ENCODE data around the gene MKKS.
"Not testable (repeated sequence)": the region's sequence is repeated elsewhere in the genome, so short reads cannot be mapped to it uniquely, and the experiment has no call there.

MKKS gene

DNA sequence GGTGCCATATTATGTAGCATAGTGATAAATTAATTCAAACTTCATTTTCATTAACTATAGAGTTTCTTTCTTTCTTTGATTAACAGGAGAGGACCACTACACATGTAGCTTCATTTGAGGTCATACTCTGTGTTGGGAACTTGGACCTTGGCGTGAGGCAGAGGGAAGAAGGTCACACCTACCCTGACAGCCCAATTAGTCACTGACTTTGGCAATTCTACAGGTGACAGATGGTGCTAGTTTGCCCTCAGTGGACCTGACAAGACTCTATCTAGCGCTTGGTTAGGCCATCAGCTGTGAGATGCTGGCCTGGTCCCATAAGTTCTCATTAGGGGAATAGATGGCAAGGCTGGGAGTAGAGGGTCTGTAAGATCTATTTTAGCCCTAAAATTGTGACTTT lies 15.2 kb upstream of the MKKS start:
- DNase-seq, result no peak

- DNase-seq, result no peak
Observed at GRCh38 chr20:10448270-10449156, 14.5 kb upstream of the MKKS start.

DNA sequence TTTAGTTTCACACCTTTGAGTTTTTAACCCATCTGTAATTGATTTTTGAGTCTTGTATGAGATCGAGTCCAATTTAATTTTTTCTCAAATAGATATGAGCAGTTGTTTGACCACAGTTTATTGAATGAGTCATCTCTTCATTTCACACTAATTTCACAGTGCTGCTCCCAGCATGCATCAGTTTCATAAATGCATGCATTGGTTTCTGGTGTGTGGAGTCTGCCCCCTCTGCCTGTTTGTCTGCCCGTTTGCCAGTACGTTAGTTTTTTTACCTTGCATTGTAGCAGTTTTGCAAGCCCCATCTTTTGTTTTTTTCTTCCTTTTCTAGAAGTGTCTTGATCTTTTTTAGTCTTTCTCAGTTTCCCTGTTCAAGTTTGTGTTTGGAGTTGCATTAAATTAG lies 13.0 kb upstream of the MKKS start:
- DNase-seq, result peak in 1 of 56 donors; percentile 8

DNA sequence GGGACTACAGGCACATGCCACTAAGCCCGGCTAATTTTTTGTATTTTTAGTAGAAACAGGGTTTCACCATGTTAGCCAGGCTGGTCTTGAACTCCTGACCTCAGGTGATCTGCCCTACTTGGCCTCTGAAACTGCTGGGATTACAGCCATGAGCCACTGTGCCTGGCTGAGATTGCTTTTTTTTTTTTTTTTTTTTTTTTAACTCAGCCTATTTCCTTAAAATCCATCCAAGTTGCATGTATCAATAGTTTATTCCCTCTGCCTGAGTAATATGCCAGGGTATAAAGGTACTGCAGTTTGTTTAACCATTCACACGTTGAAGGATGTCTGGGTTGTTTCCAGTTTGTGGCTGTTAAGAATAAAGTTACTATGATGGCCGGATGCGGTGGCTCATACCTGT lies 11.7 kb upstream of the MKKS start:
- DNase-seq, result no peak

- DNase-seq, result no peak
Observed at GRCh38 chr20:10443936-10444335, 9.9 kb upstream of the MKKS start.

- DNase-seq, result no peak
Observed at GRCh38 chr20:10438217-10438616, 4.2 kb upstream of the MKKS start.

DNA sequence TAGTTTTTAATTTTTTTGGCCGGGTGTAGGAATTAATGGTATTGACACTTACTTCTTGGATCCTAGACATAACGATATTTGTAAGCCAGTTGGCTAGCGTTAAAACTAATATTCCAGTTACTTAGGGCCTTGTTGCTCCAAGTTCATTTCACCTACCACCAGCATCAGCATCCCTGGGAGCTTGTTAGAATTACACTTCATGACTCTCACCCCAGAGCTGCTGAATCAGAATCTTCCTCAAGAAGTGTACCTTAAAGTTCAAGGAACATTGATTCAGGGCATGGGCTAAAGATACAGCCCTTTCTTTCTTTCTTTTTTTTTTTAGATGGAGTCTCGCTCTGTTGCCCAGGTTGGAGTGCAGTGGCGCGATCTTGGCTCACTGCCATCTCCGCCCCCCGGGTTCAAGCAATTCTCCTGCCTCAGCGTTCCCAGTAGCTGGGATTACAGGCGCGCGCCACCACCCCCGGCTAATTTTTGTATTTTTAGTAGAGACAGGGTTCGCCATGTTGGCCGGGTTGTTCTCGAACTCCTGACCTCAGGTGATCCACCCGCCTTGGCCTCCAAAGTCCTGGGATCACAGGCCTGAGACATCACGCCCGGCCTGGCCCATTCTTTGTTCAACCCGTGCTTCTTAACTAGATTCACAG lies 2.2 kb upstream of the MKKS start:
- DNase-seq, result no peak

GRCh38 chr20:10434832-10435812 lies 1.1 kb upstream of the MKKS start, which contains the start of gene SLX4IP:
SLX4IP (plus strand) TSS chr20:10435305; CDS start chr20:10458205, 22,900 bp downstream.
- peak; percentile 25 to 98 (median 88) for DNase-seq

DNA sequence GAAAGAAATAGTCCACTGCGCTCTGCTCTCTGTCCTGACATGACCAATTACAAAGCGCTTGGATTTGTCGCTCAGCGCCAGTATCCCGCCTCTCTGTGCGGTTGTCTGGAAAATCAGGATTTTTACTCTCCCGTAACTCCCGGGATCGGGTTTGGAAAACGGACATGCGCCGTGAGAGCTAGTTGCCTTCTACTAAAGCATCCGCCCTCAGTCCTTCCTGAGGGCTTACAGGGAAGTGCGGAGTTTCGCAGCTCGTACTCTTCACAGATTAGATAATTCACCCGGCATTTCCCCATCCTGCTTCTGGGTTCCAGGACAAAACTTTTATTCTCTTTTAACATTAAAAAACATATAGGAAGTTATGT lies 427 bp upstream of the MKKS start:
- peak; percentile 65 to 97 (median 88) for DNase-seq

DNA sequence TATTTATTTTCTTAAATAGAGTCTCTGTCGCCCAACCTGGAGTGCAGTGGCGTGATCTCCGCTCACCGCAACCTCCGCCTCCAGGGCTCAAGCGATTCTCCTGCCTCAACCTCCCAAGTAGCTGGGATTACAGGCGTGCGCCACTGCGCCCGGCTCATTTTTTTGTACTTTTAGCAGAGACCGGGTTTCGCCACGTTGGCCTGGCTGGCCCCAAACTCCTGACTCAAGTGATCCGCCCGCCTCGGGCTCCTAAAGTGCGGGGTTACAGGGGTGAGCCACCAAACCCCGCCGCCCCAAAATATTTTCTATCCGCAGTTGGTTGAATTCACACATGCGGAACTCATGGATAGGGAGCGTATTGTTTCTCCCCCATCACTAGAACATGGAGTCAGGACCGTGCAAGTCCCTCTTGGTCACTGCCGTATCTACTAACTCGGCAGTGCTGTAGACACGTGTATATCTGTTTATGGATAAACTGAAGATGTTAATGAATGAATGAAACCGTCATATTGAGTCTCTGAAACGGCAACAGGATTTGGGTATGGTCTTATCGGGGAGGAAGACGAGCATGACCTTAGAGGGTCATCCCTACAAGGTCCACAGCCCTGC lies 904 bp downstream of the MKKS start:
- no peak for DNase-seq

GRCh38 chr20:10432079-10432478 lies 1.9 kb downstream of the MKKS start:
- no peak for DNase-seq

DNA sequence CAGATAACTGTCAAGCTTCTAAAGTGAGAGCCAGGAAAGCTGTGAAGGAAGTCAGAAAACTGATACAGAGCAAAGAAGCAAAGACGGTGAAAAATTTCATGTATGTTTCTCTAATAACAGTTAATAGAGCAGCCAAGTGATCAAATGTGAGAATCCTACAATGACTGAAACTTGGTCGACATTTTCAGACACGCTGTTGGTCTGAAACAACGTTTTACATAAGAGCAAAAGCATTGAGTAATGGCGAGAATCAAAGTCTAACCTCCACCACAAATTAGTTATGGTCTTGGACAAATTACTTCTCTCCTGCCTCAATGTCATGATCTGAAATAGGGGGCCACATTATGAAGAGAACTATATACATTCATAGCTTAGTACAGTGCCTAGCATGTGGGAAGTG lies 3.3 kb downstream of the MKKS start:
- no peak for DNase-seq

DNA sequence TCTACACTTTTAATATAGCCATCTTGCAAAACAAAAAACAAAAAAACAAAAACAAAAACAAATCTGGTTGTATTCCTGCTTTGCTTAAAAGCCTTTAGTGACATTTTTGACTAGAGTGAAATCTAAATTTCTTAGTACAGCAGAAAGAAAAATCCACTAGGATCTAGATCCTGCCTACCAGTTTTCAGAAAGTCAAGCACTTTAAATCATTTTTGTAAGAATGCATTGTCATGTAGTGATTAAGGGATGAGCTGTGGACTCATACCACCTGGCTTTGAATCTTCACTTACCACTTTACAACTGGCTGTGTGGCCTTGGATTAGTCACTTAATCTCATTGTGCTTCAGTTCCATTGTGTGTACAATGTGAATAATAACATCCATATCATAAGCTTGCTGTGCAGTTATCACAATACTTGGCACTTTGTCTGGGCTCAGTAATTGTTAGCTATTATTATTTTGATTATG lies 4.0 kb downstream of the MKKS start:
- no peak for DNase-seq

GRCh38 chr20:10429443-10429981 lies 4.5 kb downstream of the MKKS start:
- no peak for DNase-seq

DNA sequence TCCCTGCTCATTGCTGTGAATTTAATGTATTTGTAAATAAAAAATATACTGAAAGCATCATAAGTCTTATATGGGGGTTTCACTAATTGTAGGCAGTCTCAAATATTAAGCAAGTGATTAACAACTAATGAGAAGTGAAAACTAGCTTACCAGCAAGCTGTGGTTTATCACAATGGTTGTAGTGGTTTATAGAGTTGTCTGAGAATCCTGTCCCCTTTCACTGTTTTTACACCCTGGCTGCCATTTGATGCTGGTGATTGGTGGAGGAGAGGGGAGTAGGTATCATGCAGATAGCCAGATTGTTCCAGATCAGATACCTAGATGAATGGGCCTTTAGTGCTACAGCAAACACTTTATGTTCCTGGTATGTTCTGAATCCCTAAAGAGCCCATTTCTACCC lies 6.0 kb downstream of the MKKS start:
- DNase-seq, result no peak

- peak in 30 of 56 donors; percentile 2 to 80 (median 20) for DNase-seq
Observed at GRCh38 chr20:10427060-10427692, 6.8 kb downstream of the MKKS start.

DNA sequence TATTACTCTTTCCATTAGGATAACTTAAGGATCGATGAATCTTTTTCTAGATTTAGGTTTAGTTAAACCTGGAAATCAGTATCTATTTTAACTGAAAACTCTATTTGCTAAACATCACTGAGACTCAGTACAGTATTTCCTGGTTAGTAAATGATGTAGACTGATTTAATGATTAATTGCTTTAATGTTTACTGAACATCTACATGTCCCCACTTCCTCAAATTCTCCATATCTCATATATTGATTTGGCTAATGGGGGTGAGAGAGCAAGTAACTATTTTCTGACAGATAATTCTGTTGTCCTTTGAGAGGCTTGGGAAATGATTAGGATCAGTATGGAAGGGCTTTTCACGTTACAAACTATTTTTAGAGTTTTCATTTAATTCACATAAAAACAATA lies 10.3 kb downstream of the MKKS start:
- DNase-seq, result no peak

DNA sequence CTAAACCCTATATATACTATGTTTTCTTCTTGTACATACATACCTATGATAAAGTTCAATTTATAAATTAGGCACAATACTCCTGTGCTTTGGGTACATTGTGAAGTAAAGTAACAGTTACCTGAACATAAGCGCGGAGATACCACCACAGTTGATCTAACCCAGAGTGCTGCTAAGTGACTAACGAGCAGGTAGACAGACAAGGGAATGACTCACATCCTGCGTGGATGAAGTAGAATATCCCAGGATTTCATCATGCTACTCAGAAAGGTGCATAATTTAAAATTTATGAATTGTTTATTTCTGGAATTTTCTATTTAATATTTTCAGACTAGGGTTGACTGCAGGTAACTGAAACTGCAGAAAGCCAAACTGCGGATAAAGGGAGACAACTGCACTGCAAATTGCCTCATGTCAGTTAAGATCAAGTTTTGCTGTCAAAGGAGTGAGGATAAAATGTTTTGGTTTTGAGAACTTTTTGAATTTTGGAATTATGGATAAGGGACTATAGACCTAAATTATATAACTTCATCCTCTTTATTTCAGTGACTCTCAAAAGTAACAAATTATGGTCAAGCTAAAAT lies 14.4 kb downstream of the MKKS start:
- DNase-seq, result no peak

- DNase-seq, result not testable (repeated sequence)
Observed at GRCh38 chr20:10417218-10417617, 16.8 kb downstream of the MKKS start.

Data from amygdala (tissue), 56 donors.